GM19324 (cell line): Measurements from ENCODE around the gene SPRED1.
"Not testable (repeated sequence)": the region's sequence is repeated elsewhere in the genome, so short reads cannot be mapped to it uniquely, and the experiment has no call there.

Source experiments
- ATAC-seq: cut with Tn5 transposase; IDR thresholded peaks from one replicate; pipeline ENCODE4 v1.9.1; 2021; ENCODE audit warnings: mild to moderate bottlenecking, moderate library complexity; ENCODE audit not compliant: unreplicated experiment, low FRiP score

The SPRED1 gene

DNA sequence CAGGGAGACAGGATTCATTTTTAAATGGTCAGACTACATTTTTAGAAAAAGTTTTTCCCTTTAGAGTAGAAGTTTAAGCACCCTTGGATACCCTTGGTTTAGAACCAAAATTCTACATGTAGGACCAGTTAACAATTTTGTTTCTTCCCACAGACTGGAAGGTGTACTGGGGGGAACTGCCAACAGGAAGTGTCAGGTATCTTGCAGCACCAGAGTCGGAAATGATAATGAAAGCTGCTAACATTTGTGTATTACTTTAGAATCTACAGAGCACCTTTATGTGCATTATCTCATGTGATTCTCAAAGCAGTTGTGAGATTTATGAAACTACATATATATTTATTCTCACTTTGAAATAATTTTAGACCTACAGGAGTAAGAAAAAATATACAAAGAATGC lies 21.5 kb downstream of the SPRED1 start:
- no peak for ATAC-seq

DNA sequence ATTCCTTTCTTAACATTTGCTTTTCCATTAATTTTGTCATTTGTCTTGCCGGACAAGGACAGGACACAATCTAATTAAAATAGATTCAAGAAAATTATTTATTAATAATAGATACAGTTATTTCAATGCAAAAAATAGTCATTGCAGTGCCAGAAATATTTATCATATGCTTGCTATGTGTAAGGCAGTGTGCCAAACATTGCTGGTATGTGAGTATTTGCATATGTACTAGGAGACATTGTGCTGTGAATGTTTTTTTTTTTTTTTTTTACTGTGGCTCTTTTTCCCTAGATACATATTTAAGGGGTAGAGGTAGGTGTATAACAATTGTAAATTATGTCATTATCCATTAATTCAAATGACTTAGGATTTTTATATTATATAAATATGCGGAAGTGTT lies 23.3 kb downstream of the SPRED1 start:
- ATAC-seq = no peak

DNA sequence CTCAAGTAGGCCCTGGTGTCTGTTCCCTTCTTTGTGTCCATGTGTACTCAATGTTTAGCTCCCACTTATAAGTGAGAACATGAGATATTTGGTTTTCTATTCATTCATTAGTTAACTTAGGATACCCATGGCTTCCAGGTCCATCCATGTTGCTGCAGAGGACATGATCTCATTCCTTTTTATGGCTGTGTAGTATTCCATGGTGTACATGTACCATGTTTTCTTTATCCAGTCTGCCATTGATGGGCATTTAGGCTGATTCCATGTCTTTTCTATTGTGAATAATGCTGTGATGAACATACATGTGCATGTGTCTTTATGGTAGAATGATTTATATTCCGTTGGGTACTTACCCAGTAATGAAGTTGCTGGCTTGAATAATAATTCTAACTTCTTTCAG lies 24.6 kb downstream of the SPRED1 start:
- ATAC-seq = not testable (repeated sequence)

DNA sequence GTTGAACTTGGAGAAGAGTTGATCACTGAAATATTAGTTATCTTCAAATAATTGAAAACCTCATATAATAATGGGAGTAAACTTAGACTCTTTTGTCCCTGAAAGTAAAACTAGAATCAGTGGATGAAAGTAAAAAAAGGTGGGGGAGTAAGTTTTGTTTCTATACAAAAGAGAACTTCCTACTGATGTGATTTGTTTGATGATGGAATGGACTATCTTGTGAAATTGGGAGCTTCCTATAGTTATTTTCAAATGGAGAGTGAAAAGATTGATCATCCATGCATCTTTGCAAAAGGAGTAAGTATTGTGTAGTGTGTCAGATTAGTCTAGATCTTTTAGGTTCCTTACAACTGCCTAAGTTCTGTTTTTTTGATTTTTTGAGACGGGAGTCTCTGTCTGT lies 28.4 kb downstream of the SPRED1 start:
- ATAC-seq = no peak

DNA sequence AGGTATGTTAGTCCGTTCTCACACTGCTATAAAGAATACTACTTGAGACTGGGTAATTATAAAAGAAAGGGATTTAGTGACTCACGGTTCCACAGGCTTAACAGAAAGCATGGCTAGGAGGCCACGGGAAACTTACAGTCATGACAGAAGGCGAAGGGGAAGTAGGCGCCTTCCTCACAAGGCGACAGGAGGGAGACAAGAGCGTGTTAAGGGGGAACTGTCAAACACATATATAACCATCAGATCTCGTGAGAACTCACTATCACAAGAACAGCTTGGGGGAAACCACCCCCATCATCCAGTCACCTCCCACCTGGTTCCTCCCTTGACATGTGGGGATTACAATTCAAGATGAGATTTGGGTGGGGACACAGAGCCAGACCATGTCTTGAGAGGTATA lies 30.4 kb downstream of the SPRED1 start:
- no peak for ATAC-seq

DNA sequence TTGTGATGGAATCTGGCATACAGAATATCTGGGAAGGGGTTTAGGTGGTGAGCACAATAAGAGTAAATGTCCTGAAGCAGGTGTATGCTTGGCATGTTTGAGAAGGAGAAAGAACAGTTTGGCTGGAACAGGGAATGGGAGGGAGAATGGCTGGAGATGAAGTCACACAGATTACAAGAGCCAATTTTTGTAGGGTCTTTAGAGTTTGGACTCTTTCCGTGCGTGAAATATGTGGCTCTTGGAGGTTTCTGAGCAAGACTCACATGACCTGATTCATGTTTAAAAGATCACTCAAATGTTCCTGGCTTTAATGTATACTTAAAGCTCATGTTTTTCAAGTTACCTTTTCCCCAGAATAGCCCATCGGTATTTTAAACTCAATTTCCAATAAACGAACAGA lies 32.8 kb downstream of the SPRED1 start:
- no peak for ATAC-seq

DNA sequence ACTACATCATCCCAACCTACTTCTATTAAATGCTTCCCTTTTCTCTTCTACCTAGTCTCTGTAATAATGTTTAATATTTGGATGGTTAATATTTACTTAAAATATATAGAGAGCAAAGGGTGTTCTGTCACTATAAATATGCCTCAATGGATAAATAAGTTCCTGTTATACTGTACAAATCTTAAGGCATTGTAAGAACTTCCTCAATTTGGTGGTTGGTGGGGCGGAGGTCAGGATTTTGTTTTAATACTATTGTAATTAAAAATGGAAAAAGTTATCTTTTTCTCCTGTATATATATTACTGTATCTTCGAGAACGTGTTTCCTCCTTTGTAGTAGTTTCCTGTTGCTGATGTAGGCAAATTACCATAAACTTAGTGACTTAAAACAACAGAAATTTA lies 41.5 kb downstream of the SPRED1 start:
- no peak for ATAC-seq

DNA sequence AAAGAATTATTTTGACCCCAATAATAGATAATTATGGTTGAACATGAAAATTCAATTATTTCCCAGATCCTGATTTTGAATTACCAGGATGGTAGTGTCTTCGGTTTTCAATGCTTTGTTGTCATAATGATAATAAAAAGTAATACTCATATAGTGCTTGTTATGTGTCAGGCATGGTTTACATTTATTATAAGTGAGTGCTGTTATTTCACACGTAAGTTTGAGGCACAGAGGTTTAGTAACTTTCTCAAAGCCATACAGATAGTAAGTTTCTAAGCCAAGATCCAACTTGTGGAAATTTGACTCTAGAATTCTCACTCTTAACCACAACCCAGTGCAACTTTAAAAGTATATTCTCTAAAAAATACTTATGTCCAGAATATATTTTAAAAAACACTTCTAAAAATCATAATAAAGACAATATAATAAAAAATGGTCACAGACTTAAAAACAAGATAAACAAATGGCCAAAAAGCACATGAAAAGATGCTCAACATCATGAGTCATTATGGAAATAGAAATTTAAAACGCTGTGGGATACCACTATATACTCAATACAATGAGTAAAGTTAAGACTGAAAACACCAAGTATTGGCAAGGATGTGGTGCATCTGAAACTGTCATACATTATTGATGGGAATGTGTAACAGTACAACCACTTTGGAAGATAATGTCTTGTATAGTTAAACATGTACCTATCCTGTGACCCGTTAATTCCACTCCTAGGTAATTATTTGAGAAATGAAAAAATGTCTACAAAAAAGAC lies 45.2 kb downstream of the SPRED1 start:
- ATAC-seq = no peak

DNA sequence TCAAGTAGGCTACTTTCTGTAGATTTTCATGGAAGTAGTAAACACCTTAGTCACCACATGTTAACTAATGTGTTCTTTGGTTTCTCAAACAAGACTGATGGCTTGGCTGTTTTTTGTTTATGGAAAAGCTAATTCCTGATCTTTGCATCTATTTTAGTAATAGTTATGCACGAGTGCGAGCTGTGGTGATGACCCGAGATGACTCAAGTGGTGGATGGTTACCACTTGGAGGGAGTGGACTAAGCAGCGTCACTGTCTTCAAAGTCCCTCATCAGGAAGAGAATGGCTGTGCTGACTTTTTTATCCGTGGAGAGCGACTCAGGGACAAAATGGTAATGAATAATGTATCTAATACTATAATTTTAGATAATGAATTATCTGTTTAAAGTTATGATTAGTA lies 46.6 kb downstream of the SPRED1 start:
- no peak for ATAC-seq

DNA sequence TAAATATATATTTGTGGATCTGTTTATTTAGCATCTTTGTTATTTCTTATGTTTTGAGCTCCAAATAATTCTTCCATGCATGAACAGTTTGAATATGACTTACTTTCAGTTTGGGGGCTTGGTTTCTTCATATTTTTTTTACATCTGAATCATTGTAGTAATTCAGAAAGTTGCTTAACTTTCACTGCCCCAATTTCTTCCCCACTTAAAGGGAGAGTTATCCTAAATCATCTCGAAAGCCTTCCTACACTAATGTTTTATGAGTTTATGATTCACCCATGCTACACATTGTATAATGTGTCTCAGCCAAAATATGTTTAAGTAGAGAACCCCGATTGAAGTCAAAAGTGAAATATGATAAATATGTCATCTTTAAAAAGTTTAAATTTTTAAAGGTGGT lies 47.8 kb downstream of the SPRED1 start:
- no peak for ATAC-seq

DNA sequence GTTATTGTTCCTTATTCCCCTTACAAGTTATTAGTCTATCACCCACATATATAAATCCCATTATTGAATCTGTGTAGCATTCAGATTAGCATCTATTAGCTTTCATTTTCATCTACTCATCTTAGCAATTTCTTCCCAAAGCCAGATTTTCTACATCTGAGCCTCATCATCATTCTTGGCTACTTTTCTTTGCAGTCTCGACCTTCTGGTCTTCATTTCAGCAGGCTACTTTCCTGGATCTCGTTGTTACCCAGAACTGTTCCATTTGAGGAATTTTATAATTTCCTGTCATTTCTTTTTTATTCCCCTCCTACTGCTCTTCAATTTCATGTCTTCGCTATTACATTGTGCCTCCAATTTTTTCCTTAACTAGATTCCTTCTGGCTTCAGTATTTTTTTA lies 51.8 kb downstream of the SPRED1 start:
- ATAC-seq = no peak

DNA sequence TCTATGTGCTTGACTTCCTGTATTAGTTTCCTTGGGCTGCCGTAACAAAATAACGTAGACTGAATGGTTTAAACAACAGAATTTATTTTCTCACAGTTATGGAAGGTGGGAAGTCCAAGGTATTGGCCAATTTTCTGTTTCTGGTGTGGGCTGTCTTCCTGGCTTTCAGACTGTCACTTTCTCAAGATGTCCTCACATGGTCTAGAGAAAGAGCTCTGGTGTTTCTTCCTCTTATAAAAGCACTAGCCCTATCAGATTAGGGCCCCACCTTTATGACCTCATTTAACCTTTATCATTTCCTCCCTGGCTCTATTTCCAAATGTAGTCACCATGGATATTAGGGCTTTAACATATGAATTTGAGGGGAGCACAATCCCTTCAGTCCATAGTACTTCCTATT lies 54.6 kb downstream of the SPRED1 start:
- no peak for ATAC-seq

DNA sequence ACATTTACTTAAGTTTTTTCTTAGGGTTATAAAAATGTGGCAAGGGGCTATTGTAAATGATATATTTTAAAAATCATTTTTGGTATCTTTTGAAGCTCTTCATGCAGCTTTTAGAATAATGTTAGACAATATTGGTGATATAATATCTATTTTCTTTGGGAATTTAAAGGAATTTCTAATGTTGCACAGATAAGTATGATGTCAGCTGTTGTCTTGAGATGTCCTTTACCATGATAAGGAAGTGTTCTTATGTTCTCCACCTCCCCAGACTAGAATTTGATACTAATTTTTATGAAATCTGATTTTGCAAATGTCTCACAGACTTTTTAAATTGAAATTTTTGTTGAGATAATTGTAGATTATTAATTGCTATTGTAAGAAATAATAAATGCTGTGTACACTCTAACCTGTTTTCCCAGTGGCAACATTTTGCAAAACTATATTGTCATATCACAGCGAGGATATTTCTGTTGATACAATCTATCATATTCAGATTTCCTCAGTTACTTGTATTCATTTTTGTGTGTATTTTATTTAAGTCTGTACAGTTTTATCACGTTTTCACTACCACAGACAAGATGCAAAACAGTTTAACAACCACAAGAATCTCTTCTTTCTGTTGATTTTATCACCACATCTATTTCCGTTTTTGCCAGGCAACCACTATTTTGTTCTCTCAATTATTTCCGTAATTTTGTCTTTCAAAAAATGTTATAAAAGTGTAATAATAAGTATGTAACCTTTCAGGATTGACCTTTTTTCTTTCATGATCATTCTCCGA lies 55.4 kb downstream of the SPRED1 start:
- no peak for ATAC-seq

DNA sequence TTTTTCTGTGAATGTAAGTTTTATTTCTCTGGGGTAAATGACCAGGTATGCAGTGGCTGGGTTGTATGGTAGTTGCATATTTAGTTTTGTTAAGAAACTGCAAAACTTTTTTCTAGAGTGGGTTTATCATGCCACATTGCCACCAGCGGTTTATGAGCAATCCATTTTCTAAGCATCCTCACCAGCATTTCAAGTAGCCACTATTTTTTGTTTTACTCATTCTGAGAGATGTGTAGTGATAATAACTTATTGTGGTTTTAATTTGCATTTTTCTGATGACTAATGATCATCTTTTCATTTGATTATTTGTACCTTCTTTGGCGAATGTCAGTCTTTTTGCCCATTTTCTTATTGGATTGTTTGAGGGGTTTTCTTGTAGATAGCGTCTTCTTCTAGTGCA lies 56.2 kb downstream of the SPRED1 start:
- no peak for ATAC-seq

DNA sequence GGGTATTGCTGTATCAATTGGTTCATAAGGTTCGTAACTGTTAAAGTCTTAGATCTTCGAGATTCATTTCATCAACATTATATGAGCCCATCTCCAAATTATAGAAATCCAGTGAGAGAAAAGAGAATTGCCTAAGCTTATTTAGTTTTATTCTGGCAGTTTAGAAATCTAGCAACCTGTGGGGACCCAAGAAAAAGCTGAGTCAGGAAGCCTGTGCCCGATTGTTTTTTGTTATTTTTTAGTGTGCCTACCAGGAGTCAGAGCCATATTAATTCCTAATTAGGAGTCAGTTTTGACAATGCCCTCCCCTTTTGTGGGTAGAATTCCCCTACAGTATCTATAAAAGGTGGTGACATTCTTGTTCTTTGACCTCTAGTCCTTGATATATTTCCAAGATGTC lies 59.6 kb downstream of the SPRED1 start:
- ATAC-seq = no peak

DNA sequence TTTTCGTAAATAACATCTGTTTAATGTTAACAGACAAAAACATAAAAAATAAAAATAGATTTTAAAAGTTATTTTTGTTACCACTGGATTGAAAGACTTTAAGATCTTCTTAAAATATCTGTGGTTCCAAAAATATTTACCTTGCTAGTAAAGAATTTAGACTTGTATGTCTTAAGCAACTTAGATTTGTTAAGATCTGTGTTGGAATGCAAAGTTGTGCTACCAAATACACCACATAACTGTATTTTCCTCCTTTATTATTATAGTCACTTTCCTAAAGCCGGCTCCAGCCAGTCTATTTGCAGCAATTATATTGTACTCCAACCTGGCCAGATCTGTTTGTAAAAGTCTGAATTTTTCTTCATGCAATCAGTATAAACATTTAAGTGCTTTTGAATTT lies 63.7 kb downstream of the SPRED1 start:
- no peak for ATAC-seq

DNA sequence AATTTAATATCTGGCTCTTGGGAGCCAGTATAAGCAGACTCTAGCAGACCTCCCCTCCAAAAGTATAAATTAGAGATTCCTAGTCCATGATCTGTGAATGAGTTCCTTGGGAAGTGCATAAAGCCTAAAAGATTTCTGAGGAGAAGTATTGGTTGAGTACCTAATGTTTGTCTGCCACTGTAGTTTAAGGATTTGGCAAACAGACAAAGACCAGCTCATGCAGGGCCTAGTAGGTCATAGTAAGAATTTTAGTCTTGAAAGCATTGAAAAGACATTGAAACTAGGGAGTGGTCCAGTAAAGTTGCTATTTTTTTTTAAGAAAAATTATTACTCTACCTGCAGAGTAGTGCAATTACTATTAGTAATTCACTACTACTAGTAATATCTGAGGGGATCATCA lies 67.5 kb downstream of the SPRED1 start:
- no peak for ATAC-seq

DNA sequence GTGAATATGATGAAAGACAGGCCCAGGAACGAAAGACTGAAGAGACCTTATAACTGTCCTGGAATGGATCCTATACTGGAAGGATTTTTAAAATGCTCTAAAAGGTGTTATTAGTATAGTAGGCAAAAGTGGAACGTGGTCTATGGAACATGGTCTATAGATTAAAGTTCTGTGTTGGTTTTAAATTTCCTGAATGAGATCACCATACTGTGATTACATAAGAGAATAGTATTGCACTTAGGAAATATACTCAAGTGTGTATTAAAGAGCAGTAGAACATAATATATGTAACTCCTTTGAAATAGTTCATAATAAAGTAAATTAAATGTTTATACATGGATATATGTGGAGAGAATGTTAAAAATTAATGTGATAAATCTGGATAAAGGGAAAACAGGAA lies 68.2 kb downstream of the SPRED1 start:
- ATAC-seq = no peak

DNA sequence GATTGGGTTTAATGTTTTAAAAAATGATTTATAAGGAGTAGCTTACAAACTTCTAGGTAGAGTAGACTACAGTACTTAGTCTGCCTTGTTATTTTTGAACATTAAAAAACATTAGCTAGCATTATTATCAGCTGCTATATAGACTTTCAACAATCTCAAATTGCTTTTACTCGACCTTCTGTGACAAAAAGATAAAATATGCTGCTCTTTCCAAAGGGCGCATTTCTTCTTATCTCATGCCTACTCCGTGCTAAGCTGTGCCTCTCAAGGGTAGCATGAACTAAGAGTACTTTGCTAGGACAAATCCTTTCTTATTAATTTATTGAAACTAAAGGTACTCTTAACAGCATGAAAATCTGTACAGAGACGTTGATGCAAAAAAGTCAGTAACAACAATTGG lies 71.3 kb downstream of the SPRED1 start:
- ATAC-seq = no peak

DNA sequence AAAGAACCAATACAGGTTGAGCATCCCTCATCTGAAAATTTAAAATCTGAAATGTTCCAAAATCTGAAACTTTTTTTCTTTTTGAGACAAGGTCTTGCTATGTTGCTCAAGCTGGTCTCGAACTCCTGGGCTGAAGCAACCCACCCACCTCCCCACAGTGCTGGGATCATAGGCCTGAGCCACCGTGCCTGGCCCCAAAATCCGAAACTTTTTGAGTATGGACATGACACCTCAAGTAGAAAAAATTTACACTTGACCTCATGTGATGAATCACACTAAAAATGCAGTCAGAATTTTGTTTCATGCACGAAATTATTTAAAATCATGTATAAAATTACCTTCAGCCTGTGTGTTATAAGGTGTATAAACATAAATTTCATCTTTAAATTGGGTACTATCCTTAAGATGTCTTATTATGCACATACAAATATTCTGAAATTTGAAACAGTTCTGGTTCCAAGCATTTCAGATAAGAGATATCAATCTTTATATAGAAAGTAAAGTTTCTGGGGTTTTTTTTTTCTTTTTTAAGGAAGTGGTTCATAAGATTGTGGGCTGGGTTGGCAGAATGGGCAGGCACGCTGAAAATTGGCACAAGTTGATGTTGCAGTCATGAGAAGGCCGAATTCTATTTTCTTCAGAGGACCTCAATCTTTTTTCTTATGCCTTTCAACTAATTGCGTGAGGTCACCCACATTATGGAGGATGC lies 72.5 kb downstream of the SPRED1 start:
- ATAC-seq = no peak

DNA sequence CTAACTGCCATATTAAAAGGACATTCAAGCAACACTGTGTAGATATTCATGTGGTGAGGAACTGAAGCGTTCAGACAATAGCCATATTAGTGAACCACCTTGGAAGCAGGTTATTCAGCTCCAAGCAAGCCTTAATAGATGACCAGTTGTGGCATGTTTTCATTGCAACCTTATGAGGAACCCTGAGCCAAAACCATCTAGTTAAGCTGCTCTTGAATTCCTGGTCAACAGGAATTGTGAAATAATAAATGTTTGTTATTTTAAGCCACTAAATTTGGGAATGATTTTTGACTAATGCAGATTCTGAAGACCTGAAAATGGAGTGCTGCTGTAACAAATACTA lies 73.0 kb downstream of the SPRED1 start:
- ATAC-seq = no peak

DNA sequence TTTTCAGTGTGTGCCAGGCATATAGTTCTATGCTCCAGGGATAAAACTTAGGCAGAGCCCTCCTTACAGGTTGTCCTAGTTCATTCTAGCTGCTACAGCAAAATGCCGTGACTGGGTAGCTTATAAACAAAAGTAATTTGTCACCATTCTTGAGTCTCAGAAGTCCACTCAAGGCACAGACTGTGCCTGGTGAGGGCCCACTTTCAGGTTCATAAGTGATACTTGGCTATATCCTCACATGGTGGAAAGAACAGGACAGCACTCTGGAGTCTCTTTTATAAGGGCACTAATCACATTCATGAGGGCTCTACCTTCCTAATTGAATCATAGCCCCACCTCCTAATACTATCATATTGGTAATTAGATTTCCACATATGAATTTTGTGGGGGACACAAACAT lies 80.1 kb downstream of the SPRED1 start:
- no peak for ATAC-seq
